HG02623 (cell line): Measurements from ENCODE around the gene LDHA.
A peak's percentile ranks its signal among the peaks of the same experiment; 100 is the strongest.

Experiments used
- ATAC-seq: cut with Tn5 transposase; IDR thresholded peaks from one replicate; pipeline ENCODE4 v1.9.1; 2021; ENCODE audit warnings: moderate library complexity; ENCODE audit not compliant: unreplicated experiment

LDHA gene

DNA sequence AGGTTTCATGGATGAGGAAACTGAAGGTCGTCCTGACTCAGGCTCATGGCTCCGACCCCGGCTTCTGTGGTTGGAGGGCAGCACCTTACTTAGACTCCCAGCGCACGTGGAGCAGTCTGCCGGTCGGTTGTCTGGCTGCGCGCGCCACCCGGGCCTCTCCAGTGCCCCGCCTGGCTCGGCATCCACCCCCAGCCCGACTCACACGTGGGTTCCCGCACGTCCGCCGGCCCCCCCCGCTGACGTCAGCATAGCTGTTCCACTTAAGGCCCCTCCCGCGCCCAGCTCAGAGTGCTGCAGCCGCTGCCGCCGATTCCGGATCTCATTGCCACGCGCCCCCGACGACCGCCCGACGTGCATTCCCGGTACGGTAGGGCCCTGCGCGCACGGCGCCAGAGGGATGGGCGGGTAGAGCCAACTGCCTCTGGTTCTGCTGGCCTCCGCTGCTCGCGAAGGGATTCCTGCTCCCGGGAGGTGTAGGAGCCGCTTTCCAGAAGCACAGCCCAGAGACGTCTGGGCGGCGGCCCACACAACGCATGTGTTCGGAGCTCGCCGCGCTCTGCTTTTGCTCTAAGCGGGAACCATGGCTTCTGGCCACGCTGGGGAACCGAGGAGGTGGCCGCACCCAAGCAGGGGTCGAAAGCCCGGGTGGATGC, at the start of gene LDHA:
LDHA (plus strand) TSS at position 289 of the 653 bp plus-strand sequence. CDS start 2,280 bp downstream, outside the sequence.
- peak; percentile 65 for ATAC-seq

DNA sequence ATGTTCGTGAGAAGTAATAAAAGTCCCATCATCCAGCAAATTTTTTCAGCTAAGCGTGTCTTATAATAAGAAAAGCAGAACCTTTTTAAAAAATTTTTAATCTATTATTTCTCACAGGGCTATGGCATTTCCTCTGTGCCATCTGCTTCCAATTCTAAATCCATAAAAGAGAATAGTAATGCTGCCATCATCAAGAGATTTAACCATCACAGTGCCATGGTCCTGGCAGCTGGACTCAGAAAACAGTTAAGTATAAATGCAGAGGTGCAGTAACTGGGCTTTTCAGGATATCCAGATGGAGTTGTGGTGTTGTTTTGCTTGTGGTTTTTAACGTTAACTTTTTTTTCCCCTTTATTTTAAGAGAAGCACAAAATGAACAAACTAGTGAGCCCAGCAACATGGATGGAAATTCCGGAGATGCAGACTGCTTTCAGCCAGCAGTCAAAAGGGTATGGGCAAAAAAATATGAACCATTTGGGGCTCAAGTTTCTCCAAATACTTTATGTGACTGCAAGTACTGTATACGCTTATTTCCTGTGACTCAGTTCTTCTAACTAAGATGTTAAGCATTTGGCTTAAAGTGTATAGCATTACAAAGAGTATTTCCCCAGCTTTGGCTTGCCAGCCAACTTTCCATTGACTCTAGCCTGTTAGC, 46.8 kb upstream of the LDHA start:
- no peak for ATAC-seq

DNA sequence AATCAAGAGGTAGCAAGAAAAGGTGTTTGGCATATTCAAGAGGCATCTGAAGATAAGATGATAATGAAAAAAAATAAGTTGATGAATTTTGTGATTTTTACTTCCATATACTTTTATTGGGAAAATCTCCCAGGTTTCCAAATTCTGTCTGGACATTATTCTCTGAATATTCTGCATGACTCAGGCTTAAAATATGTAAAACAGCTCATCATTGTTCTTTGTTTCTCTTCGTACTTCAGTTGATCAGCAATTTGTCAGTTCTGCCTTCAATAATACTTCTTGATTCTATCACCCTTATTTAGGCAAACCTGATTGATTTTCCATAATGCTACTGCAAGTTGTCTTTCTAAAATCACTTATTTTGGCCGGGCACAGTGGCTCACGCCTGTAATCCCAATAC, 41.8 kb upstream of the LDHA start:
- no peak for ATAC-seq

DNA sequence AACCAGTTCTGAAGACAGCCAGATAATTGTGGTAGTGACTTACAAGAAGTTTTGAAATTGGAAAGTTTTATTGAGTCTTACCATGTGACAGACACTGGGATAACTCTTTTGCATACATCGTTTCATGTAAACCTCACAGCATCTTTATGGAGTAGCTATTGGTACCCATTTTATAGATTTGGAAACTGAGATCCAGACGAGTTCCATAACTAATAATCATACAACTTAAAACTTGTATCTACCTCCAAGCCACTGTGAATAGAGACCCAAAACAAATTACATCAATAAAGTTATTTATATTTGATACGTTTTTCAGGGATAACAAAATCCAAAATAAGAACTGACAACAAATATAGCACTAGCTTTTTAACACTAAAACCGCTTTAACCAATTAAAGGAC, 35.7 kb upstream of the LDHA start:
- ATAC-seq, result no peak

DNA sequence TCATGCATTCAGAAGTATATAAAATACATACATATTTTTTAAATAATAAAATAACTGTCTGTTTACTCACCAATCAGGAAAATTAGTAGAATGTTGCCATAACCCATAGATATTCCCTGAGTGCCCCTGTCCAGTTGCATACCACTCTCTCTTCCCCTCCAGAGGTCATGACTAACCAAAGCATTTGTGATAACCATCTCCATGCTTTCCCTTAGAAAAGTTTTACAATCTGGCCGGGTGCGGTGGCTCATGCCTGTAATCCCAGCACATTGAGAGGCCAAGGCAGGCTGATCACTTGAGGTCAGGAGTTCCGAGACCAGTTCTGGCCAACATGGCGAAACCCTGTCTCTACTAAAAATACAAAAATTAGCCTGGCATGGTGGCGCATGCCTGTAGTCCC, 33.2 kb upstream of the LDHA start:
- ATAC-seq, result no peak

DNA sequence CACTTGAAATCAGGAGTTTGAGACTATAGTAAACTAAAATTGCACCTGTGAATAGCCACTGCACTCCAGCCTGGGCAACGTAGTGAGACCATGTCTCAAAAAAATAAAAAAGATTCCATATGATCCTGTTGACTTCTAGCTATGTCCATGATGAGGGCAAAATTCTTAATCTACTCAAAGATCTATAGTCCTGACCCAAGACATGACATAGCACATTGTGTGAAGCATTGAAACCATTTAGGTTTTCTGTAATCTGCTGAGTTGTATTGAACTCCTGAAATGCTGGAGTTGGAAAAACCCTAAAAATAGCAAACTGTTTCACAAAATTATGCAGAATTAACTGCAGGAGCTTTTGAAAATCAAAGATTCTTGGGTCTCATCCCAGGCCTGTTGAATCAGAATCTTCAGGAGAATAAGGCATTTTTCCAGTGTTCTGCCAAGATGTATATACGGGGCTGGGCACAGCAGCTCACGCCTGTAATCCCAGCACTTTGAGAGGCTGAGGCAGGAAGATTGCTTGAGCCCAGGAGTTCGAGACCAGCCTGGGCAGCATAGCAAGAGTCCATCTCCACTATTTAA, 29.8 kb upstream of the LDHA start:
- no peak for ATAC-seq

DNA sequence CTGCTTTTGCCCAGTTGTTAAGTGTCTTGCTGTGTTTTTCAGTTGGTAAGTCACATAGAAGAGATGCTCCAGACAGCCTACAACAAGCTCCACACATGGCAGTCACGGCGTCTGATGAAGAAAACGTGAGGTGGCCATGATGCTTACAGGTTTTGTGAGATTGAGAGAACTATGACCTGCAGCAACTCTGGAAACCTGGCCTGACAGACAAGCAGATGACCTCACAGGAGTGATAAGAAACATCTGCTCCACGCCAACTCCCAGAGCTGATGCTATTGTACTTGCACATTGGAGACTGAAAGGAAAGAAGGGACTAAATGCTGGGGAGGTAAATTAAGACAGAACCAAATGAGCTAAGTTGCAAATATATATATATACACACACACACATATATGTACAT, 28.6 kb upstream of the LDHA start:
- no peak for ATAC-seq

DNA sequence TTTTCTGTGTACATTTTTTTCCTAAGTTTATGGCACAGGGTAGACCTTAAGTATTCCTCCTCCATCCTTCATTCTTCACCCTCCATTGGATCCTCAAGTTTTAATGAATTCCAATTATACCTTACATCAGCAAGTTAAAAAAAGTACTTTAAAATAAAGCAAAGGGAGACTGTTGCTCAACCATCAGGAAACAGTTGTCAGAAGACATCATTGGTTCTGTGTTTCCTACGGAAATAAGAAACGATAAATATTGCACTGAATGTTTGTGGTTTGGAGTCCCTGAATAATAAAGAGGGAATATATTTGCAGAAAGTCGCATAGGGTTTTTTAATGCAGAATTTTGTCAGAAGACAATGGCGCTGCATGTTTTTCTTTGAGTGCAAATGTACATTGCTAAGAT, 28.1 kb upstream of the LDHA start:
- ATAC-seq, result no peak

DNA sequence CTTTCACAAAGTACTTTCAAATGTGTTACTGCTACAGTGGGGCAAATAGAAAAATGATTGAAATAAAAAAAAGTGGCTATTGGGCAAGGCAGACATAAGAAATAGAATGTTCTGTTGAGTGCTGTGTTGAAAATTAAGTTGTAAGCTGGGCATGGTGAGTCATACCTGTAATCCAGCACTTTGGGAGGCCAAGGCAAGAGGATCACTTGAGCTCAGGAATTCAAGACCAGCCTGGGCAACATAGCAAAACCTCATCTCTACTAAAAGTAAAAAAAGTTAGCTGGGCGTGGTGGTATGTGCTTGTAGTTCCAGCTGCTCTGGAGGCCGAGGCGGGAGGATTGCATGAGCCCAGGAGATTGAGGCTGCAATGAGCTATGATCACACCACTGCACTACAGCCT, 26.9 kb upstream of the LDHA start:
- no peak for ATAC-seq

DNA sequence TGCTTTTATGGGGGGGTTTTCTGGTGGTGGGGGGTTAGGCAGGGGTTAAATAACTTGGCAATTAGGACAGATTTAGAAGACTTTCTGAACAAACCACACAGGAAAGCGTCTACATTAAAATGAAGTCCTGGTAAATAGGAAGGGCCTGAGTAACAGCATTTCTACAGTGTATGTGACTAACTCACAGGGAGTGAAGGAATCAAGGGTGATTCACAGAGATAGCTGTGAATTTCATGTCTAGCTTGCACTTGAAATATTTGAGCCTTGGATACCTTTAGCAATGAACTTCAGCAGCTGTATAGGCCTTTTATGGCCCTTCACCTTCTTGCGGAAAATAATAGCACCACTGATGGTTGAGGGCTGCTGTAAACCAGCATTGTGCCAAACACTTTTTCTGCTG, 26.1 kb upstream of the LDHA start:
- no peak for ATAC-seq

DNA sequence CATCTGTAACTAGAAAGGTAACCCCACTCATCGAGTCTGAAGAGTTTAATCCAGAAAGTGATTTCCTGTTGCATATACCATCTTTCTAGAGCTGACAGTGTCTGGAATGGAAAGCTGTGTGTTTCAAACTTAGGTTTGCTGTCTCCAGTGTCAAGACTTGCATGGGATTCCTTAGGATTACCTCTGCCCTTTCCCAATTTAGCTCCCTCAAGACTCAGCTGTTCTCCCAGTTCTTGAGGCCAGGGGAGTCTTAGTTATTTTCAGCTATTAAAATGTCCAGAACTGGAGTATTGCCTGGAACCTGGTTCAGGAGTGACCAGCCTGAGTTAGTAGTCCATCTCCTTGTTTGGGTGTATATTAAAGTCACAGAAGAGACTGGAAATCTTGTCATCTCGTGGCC, 25.0 kb upstream of the LDHA start:
- ATAC-seq, result no peak

DNA sequence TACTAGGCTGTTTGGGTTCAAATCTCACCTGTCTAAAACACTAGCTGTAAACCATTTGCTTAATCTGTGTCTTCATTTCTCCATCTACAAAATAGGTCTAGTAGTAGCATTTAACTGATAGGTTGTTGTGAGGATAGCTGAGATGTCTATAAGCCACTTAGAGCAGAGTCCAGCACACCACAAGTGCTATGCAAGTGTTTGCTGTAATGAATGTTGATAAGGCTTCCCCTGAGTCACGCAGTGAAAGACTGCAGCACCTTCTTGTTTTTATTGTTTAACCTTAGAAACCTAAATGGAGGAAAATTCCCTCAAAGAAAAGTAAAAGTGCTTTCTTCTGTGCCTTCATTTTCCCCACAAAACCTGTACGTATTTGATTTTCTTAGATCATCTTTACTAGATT, 23.1 kb upstream of the LDHA start:
- ATAC-seq, result no peak

DNA sequence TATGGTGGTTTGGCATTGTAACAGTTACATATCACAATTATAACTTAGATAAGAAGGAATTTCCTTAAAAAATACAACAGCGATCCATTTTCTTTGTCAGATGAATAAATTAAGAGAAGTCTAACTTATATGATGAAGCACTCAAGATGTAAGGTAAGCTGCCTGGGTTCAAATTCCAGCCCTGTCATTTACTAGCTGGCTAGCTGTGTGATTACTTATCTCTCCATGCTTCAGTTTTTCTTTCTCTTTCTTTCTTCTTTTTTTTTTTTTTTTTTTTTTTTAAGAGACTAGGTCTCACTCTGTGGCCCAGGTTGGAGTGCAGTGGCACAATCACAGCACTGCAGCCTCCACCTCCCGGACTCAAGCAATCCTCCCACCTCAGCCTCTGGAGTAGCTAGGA, 22.2 kb upstream of the LDHA start:
- no peak for ATAC-seq

DNA sequence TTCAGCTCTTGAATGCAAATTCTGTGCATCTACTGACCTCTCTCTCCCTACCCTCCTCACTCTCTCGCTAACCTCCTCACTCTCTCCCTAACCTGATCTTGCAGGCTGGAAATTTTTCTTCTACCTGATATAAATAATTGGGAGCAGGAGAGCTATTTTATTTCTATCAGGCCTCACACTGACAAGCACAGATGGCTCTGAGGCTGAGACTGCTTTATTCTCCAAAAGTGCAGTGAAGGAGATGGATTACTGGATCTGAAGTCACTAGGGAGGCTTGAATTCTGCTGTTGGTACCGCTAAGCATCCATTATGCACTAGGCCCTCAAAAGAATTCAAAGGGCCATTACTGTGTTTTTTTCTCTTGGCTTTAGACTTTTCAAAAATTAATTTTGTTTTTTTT, 19.4 kb upstream of the LDHA start:
- no peak for ATAC-seq

DNA sequence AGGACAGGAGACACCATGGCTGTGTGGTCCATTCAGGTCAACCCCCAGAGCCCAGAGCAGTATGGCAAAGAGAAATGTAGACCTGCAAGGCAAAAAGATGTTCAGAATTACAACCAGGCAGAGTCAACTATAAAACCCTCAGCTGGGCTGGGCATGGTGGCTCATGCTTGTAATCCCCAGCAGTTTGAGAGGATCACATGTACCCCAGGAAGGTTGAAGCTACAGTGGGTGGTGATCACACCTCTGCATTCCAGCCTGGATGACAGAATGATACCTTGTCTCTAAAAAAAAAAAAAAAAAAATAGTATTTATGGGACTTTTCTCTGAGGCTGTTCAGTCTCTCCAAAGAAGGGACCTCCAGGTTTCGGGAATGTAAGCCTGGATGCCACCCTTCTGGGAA, 18.4 kb upstream of the LDHA start:
- no peak for ATAC-seq

DNA sequence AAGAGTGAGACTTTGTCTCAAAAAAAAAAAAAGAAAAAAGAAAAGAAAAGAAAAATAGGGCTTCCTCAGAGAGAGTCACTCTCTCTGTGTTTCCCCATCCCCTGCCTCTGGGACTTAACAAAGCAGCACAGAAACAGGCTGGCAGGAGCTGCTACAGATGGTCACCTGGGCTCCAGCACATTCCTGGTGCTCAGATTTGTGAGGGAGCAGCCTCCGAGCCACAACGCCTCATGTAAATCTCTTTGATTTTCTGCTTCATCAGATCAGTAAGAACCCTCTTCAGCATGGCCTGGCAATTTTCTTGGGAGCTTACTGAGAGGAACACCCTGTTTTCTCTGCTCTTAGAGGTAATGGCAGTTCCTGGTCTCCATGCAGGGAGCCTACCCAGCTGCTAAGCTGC, 15.2 kb upstream of the LDHA start:
- ATAC-seq, result no peak

DNA sequence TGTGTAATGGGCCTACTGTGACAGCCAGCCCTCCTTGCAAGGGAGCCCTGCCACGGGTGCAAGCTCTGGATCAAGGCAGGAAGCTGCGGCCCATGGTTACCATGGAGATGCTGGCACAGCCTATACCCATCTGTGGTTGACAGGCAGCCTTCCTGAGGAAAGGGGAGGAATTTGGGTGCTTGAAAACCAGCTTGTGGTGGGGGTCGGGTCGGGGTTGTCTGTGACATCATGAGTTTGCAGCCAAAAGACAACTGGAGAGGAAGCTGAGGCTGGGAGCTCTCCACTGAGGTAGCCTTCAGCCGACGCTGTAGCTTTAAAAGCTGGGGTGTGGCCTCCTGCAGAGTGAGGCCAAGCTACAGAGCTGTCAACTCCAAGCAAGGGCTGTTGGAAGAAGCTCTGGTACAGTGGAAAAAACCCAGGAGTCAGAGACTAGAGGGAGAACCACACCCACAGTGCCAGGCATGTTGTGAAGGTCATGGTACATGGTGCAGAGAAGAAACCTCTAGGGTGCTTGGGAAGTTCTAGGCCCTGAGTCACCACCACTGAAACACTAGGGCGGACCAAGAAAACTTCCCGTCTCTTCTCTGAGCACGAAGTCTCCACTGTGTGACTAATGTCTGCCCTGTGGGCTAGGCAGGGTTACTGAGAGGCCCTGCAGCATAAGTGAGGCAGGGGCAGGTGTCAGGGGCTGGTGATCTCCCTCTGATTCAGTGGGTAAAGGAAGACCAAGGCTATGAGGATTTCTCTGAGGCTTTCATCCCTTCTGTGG, 10.8 kb upstream of the LDHA start:
- ATAC-seq, result peak; percentile 87

DNA sequence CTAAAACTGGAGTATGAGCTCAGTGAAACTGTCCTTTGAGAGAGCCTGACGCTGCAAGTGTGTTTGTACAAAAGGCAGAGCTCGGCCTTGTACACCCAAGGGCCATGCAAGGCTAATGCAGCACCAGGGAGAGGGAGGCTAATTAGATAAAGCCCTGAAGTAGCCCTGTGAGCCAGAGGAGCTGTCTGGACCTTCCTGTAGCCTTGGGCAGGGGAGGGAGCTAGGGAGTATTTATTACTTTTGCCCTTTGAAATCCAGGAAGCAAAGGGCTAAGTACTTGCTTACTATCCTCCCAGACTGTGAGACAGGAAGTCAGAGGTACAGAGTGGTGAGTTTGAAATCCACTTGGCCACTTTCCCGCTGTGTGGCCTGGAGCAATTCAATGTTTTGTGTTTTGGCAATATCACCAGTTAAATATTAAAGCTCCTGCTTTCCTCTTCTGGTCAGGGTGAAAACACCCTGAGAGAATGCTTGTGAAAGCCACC, 10.2 kb upstream of the LDHA start:
- peak; percentile 33 for ATAC-seq

DNA sequence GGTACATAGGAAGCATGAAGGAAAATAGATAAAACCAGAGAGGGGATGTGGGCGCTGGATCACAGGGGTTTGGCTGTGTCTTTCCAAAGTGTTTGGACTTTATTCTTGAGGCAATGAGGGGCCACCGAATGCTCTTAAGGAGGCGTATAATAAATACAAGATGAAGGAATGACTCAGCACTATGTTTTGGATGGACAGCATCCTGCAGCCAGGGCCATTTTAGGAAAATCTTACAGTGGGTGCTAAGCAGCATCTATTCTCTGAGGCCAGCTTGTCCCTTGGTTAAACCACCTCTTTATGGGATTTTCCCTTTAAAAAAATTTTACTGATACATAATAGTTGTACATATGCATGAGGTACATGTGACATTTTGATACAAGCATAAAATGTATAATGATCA, 4.3 kb upstream of the LDHA start:
- no peak for ATAC-seq

DNA sequence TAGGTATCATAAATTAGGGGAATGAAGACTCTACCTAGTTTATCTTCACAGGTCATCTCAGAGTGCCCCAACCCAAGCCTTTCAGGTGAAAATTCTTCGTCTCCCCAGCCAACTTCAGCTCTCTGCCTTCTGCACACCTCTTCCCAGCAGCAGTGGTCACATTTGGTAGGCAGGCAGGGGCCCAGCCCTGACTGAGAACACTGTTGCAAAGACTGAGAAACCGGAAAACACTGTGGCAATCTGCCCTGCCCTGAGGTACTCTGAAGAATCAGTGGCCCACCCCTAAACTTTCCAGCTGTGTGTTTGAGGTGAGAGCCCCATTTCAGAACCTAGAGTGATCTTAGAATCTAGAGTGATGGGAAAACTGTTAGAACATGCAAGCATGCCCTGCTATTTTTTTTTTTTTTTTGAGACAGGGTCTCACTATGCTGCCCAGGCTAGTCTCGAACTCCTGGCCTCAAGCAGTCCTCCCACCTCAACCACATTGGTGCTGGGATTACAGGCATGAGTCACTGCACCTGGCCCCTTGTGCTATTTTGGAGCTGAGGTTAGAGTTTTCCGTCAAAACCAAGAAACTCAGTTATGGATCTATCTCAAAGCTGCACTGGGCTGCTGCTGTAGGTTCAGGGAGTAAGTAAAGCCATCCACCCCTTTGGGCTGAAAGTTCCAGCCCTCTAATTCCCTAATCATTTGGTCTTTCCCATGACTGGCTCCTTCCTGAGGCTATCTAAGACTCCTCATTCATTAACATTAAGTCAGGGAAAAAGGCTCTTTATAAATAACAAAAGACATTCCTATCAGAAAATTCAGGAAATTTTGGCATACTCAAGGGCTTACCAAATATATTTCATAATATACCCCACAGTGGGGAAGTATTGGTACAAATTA, 1.7 kb upstream of the LDHA start:
- ATAC-seq, result no peak
